ENCODE measurements around the gene PRRG1.
"Not testable (repeated sequence)": the region's sequence is repeated elsewhere in the genome, so short reads cannot be mapped to it uniquely, and the experiment has no call there.

The PRRG1 gene

GRCh38 chrX:37425370-37425769, 76.2 kb downstream of the PRRG1 start:
- Histone ChIP-seq H3K9ac (ENCODE audit: low read length in 2 of 2) (no peak overlapping the region), H3K9me3 (ENCODE audit: control insufficient read depth in 2 of 2, low read length in 2 of 2) (no peaks in the 10 kb centered on the region), H3K4me3 (ENCODE audit: low read length in 2 of 2) (no peak overlapping the region), H3K36me3 (ENCODE audit: control insufficient read depth in 2 of 2, insufficient read depth in 2 of 2, low read length in 2 of 2) (no peaks in the 10 kb centered on the region), H3K4me1 (ENCODE audit: control insufficient read depth, insufficient read depth, low read length) (no peaks in the 10 kb centered on the region), H3K27ac (ENCODE audit: low read length) (no peak overlapping the region), H3K27me3 (ENCODE audit: control insufficient read depth in 1 of 2, insufficient read depth in 2 of 2, low read length in 2 of 2) (no peaks in the 10 kb centered on the region)

- not testable (repeated sequence) for H3K9me3 ChIP-seq (ENCODE audit: control insufficient read depth in 2 of 2, low read length in 2 of 2); H3K36me3 ChIP-seq (ENCODE audit: control insufficient read depth in 2 of 2, insufficient read depth in 2 of 2, low read length in 2 of 2); H3K27ac ChIP-seq (ENCODE audit: low read length); H3K4me3 ChIP-seq (ENCODE audit: low read length in 2 of 2); H3K9ac ChIP-seq (ENCODE audit: low read length in 2 of 2); H3K4me1 ChIP-seq (ENCODE audit: control insufficient read depth, insufficient read depth, low read length); H3K27me3 ChIP-seq (ENCODE audit: control insufficient read depth in 1 of 2, insufficient read depth in 2 of 2, low read length in 2 of 2)
Observed at GRCh38 chrX:37428962-37429361, 79.8 kb downstream of the PRRG1 start.

DNA sequence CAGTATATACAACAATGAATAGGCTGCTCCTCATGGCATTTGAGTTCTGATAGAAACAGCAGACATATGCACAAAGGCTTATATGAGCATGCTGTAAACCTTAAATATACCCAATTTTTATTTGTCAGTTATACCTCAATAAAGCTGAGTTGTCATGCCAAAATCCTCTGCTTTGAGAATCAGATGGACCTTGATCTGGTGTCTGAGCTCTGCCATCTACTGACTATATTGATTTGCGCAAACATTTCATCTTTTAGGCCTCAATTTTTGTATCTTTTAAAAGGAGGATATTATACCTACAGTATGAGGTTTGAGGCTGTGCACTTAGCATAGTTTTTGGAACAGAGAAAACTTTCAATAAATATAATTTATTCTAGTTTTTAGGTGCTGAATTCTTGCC, 85.2 kb downstream of the PRRG1 start:
- Histone ChIP-seq H3K27me3 (ENCODE audit: control insufficient read depth in 1 of 2, insufficient read depth in 2 of 2, low read length in 2 of 2) (peaks cover 0 to 2% of the 10 kb centered on the region in 2 donors), H3K4me1 (ENCODE audit: control insufficient read depth, insufficient read depth, low read length) (no peaks in the 10 kb centered on the region), H3K4me3 (ENCODE audit: low read length in 2 of 2) (no peak overlapping the region), H3K27ac (ENCODE audit: low read length) (no peak overlapping the region), H3K9me3 (ENCODE audit: control insufficient read depth in 2 of 2, low read length in 2 of 2) (no peaks in the 10 kb centered on the region), H3K36me3 (ENCODE audit: control insufficient read depth in 2 of 2, insufficient read depth in 2 of 2, low read length in 2 of 2) (no peaks in the 10 kb centered on the region), H3K9ac (ENCODE audit: low read length in 2 of 2) (no peak overlapping the region)

DNA sequence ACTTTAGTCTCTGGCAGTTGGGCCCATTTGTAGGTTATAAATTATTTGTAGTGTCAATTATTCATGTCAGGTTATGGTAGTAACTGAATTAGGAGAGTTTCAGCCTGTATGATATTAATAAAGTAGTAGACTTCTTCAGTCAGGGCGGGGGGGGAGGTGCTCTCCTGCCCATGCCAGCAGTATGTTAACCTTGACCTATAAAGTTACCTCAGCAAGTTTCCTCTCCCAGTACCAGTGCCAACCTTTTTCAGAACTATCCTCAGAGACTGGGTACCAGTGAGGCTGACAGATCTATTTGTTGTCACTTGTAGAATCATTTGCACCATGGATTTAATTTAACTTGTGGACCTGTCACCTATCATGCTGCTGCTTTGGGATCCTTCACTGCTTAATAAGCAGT, 88.0 kb downstream of the PRRG1 start:
- Histone ChIP-seq H3K27me3 (ENCODE audit: control insufficient read depth in 1 of 2, insufficient read depth in 2 of 2, low read length in 2 of 2) (peaks cover 0 to 2% of the 10 kb centered on the region in 2 donors), H3K9ac (ENCODE audit: low read length in 2 of 2) (no peak overlapping the region), H3K4me1 (ENCODE audit: control insufficient read depth, insufficient read depth, low read length) (no peaks in the 10 kb centered on the region), H3K4me3 (ENCODE audit: low read length in 2 of 2) (no peak overlapping the region), H3K36me3 (ENCODE audit: control insufficient read depth in 2 of 2, insufficient read depth in 2 of 2, low read length in 2 of 2) (peaks cover 0 to 4% of the 10 kb centered on the region in 2 donors), H3K27ac (ENCODE audit: low read length) (no peak overlapping the region), H3K9me3 (ENCODE audit: control insufficient read depth in 2 of 2, low read length in 2 of 2) (no peaks in the 10 kb centered on the region)

DNA sequence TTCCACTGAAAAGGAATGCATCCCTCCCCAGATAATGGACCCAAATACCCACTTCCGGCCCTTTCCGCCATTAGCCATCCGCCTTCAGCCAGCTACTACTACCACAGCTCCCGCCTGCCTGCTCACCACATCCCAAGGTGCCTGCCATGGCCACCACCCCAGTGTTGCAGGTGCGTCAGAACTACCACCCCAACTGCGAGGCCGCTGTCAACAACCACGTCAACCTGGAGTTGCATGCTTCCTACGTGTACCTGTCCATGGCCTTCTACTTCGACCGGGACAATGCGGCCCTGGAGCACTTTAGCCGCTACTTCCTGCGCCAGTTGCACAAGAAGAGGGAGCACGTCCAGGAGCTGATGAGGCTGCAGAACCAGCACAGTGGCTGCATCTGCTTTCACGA, 92.2 kb downstream of the PRRG1 start:
- H3K4me3 ChIP-seq (ENCODE audit: low read length in 2 of 2), result no peak overlapping the region
- no peaks in the 10 kb centered on the region for H3K4me1 ChIP-seq (ENCODE audit: control insufficient read depth, insufficient read depth, low read length)
- no peak overlapping the region for H3K27ac ChIP-seq (ENCODE audit: low read length)
- H3K9me3 ChIP-seq (ENCODE audit: control insufficient read depth in 2 of 2, low read length in 2 of 2), result no peaks in the 10 kb centered on the region
- peaks cover 0 to 4% of the 10 kb centered on the region in 2 donors for H3K27me3 ChIP-seq (ENCODE audit: control insufficient read depth in 1 of 2, insufficient read depth in 2 of 2, low read length in 2 of 2)
- H3K36me3 ChIP-seq (ENCODE audit: control insufficient read depth in 2 of 2, insufficient read depth in 2 of 2, low read length in 2 of 2), result peaks cover 0 to 4% of the 10 kb centered on the region in 2 donors
- H3K9ac ChIP-seq (ENCODE audit: low read length in 2 of 2), result no peak overlapping the region

GRCh38 chrX:37445182-37445581, 96.0 kb downstream of the PRRG1 start:
- no peak overlapping the region for H3K9ac ChIP-seq (ENCODE audit: low read length in 2 of 2)
- no peak overlapping the region for H3K27ac ChIP-seq (ENCODE audit: low read length)
- no peak overlapping the region for H3K4me3 ChIP-seq (ENCODE audit: low read length in 2 of 2)
- no peaks in the 10 kb centered on the region for H3K9me3 ChIP-seq (ENCODE audit: control insufficient read depth in 2 of 2, low read length in 2 of 2)
- H3K36me3 ChIP-seq (ENCODE audit: control insufficient read depth in 2 of 2, insufficient read depth in 2 of 2, low read length in 2 of 2), result peaks cover 0 to 4% of the 10 kb centered on the region in 2 donors
- no peaks in the 10 kb centered on the region for H3K4me1 ChIP-seq (ENCODE audit: control insufficient read depth, insufficient read depth, low read length)
- H3K27me3 ChIP-seq (ENCODE audit: control insufficient read depth in 1 of 2, insufficient read depth in 2 of 2, low read length in 2 of 2), result peaks cover 0 to 2% of the 10 kb centered on the region in 2 donors

GRCh38 chrX:37453821-37454220, 104.7 kb downstream of the PRRG1 start:
- Histone ChIP-seq H3K27ac (ENCODE audit: low read length) (no peak overlapping the region), H3K4me3 (ENCODE audit: low read length in 2 of 2) (no peak overlapping the region), H3K4me1 (ENCODE audit: control insufficient read depth, insufficient read depth, low read length) (no peaks in the 10 kb centered on the region), H3K27me3 (ENCODE audit: control insufficient read depth in 1 of 2, insufficient read depth in 2 of 2, low read length in 2 of 2) (no peaks in the 10 kb centered on the region), H3K9me3 (ENCODE audit: control insufficient read depth in 2 of 2, low read length in 2 of 2) (no peaks in the 10 kb centered on the region), H3K9ac (ENCODE audit: low read length in 2 of 2) (no peak overlapping the region), H3K36me3 (ENCODE audit: control insufficient read depth in 2 of 2, insufficient read depth in 2 of 2, low read length in 2 of 2) (no peaks in the 10 kb centered on the region)

- Histone ChIP-seq H3K27me3 (ENCODE audit: control insufficient read depth in 1 of 2, insufficient read depth in 2 of 2, low read length in 2 of 2) (no peaks in the 10 kb centered on the region), H3K9me3 (ENCODE audit: control insufficient read depth in 2 of 2, low read length in 2 of 2) (no peaks in the 10 kb centered on the region), H3K36me3 (ENCODE audit: control insufficient read depth in 2 of 2, insufficient read depth in 2 of 2, low read length in 2 of 2) (no peaks in the 10 kb centered on the region), H3K4me1 (ENCODE audit: control insufficient read depth, insufficient read depth, low read length) (no peaks in the 10 kb centered on the region), H3K9ac (ENCODE audit: low read length in 2 of 2) (no peak overlapping the region), H3K27ac (ENCODE audit: low read length) (no peak overlapping the region), H3K4me3 (ENCODE audit: low read length in 2 of 2) (no peak overlapping the region)
Observed at GRCh38 chrX:37454537-37455285, 105.5 kb downstream of the PRRG1 start.

DNA sequence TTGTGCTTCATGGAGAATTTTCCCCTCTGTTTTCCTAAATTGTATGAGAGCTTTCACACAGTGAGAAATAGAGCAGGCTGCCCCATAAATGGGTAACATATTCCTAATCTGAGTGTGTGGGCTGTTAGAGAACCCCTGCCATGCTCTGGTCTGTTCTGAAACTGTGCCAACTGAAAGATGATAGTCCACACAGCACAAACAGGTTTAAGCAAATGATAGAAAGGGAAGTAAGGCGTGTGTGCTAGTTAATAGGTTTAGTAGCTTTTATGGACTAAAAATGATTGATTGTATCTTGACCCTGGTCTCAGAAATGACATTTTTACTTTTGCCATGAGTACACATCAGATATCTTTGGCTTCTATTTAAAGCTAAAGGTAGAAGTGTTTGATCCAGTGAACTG, 106.2 kb downstream of the PRRG1 start:
- Histone ChIP-seq H3K36me3 (ENCODE audit: control insufficient read depth in 2 of 2, insufficient read depth in 2 of 2, low read length in 2 of 2) (no peaks in the 10 kb centered on the region), H3K9me3 (ENCODE audit: control insufficient read depth in 2 of 2, low read length in 2 of 2) (no peaks in the 10 kb centered on the region), H3K27me3 (ENCODE audit: control insufficient read depth in 1 of 2, insufficient read depth in 2 of 2, low read length in 2 of 2) (peaks cover 0 to 2% of the 10 kb centered on the region in 2 donors), H3K4me1 (ENCODE audit: control insufficient read depth, insufficient read depth, low read length) (no peaks in the 10 kb centered on the region), H3K4me3 (ENCODE audit: low read length in 2 of 2) (no peak overlapping the region), H3K9ac (ENCODE audit: low read length in 2 of 2) (no peak overlapping the region), H3K27ac (ENCODE audit: low read length) (no peak overlapping the region)

DNA sequence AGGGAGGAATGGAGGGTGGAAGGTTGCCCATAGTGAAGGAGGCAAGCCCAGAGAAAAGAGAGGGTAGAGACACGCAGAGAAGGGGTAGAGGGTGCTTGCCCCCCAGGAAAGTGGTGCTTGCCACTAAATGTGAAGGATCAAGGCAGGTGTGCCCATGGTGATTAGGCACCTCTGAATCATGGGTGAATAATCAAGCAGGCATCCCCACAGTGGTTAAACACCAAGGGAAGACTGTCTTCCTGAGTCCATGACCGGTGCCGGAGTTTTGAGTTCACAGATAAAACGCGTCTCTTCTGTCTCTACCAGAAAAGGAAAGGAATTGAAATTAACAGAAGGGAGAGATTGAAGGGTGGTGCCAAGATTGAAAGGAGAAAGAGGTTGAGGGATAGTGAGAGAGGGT, 111.1 kb downstream of the PRRG1 start:
- H3K27ac ChIP-seq (ENCODE audit: low read length); H3K36me3 ChIP-seq (ENCODE audit: control insufficient read depth in 2 of 2, insufficient read depth in 2 of 2, low read length in 2 of 2); H3K9me3 ChIP-seq (ENCODE audit: control insufficient read depth in 2 of 2, low read length in 2 of 2); H3K9ac ChIP-seq (ENCODE audit: low read length in 2 of 2); H3K4me3 ChIP-seq (ENCODE audit: low read length in 2 of 2); H3K4me1 ChIP-seq (ENCODE audit: control insufficient read depth, insufficient read depth, low read length): not testable (repeated sequence)
- peaks cover 0 to 13% of the 10 kb centered on the region in 2 donors for H3K27me3 ChIP-seq (ENCODE audit: control insufficient read depth in 1 of 2, insufficient read depth in 2 of 2, low read length in 2 of 2)

DNA sequence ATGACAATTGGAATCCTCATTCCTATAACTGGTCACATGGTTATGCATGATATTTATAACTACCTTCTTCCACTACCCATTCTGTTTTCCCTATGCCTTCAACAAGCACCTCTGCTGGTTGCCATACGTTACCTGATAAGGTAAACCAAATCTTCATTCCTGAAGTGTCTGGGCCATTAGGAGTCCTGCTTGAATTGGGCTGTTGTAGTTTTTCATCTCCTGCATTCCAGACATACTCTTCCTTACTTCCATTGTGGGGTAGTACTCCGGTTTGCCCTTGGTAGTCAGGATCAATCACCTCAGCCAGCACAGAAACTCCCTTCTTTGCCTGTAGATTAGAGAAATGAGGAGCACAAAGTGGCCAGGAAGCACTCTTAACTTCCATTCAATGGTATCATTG, 113.2 kb downstream of the PRRG1 start:
- no peak overlapping the region for H3K9ac ChIP-seq (ENCODE audit: low read length in 2 of 2)
- H3K27me3 ChIP-seq (ENCODE audit: control insufficient read depth in 1 of 2, insufficient read depth in 2 of 2, low read length in 2 of 2), result peaks cover 0 to 15% of the 10 kb centered on the region in 2 donors
- no peaks in the 10 kb centered on the region for H3K4me1 ChIP-seq (ENCODE audit: control insufficient read depth, insufficient read depth, low read length)
- H3K27ac ChIP-seq (ENCODE audit: low read length), result no peak overlapping the region
- no peaks in the 10 kb centered on the region for H3K9me3 ChIP-seq (ENCODE audit: control insufficient read depth in 2 of 2, low read length in 2 of 2)
- no peak overlapping the region for H3K4me3 ChIP-seq (ENCODE audit: low read length in 2 of 2)
- H3K36me3 ChIP-seq (ENCODE audit: control insufficient read depth in 2 of 2, insufficient read depth in 2 of 2, low read length in 2 of 2), result no peaks in the 10 kb centered on the region
